ENCODE data around the gene DEUP1.

DNA sequence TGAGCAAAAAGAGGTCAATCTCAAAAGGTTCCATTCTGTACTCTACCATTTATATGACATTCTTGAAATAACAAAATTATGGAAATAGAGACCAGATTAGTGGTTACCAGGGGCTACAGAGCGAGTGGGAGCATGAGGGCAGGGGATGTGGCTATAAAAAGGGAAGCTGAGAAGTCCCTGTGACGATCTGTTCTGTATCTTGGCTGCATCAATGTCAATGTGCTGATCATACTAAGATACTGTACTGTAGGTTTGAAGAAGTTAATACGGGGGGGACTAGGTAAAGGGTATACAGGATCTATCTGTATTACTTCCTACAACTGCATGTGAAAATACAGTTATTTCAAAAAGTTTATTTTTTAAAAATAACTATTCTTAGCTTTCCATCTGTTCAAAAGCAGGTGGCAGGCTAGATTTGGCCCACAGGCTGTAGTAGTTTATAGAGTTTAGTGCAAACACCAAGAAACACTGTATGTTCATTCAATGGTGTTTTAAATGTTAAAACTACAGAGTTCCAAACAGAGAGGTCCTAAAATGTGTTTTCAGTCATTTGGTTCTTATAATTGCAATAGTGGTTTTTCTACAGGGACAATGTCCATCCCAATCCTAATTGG lies 134.5 kb downstream of the DEUP1 start:
- TF ChIP-seq, protein P1, sequence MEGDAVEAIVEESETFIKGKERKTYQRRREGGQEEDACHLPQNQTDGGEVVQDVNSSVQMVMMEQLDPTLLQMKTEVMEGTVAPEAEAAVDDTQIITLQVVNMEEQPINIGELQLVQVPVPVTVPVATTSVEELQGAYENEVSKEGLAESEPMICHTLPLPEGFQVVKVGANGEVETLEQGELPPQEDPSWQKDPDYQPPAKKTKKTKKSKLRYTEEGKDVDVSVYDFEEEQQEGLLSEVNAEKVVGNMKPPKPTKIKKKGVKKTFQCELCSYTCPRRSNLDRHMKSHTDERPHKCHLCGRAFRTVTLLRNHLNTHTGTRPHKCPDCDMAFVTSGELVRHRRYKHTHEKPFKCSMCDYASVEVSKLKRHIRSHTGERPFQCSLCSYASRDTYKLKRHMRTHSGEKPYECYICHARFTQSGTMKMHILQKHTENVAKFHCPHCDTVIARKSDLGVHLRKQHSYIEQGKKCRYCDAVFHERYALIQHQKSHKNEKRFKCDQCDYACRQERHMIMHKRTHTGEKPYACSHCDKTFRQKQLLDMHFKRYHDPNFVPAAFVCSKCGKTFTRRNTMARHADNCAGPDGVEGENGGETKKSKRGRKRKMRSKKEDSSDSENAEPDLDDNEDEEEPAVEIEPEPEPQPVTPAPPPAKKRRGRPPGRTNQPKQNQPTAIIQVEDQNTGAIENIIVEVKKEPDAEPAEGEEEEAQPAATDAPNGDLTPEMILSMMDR (IDR thresholded peaks at IDR 0.05): no peak
- TF ChIP-seq POLR2A (IDR thresholded peaks at IDR 0.05): no peak
- no peak for TF ChIP-seq POLR2AphosphoS5 (IDR thresholded peaks at IDR 0.05)
- no peak for TF ChIP-seq EP300 (IDR thresholded peaks at IDR 0.05)

All from sigmoid colon (tissue), 4 donors.